ENCODE results near the gene PLA2G5.

DNA sequence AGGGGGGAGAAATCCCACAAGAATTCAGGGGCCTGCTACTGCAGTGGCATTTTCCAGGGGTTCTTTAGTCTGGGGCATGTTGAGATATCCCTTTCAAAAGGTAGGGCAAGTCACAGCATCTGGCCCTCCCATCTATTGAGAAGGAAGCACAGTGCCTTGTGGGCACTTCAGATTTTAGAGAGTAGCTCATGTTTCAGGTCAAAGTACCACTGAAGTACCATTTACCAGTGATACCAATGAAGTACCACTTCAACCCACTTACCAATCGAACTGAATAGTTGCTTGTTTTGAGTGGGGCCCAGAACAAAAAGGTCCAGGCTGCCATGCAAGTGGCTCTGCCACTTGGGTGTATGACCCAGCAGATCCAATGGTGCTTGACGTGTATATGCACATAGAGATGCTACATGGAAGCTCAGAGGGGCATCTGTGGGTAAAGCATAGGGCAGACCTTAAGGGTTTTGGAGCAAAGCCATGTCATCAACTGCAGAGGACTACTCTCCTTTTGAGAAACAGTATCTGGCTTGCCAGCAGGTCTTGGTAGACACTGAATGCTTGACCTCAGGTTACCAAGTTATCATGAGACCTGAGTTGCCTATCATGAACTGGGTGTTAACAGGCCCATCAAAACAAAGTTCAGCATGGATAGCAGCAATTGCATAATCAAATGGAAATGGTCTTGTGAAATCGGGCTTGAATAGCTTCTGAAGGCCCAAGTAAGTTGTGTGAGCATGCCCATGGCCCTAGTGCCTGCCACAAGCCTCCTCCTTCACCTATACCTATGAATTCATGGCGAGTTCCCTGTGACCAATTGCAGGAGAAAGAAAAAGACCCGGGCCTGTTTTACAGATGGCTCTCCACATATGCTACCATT, 25.8 kb downstream of the PLA2G5 start:
- TF ChIP-seq, protein P1, sequence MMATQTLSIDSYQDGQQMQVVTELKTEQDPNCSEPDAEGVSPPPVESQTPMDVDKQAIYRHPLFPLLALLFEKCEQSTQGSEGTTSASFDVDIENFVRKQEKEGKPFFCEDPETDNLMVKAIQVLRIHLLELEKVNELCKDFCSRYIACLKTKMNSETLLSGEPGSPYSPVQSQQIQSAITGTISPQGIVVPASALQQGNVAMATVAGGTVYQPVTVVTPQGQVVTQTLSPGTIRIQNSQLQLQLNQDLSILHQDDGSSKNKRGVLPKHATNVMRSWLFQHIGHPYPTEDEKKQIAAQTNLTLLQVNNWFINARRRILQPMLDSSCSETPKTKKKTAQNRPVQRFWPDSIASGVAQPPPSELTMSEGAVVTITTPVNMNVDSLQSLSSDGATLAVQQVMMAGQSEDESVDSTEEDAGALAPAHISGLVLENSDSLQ (IDR thresholded peaks at IDR 0.05) = no peak
- TF ChIP-seq CTCF (IDR thresholded peaks at IDR 0.05 in 2 of 3, conservative IDR thresholded peaks at IDR 0.05 in 1 of 3; ENCODE audit: insufficient read depth in 2 of 3, low read depth in 1 of 3, low read length in 3 of 3) (no peak), NR1H2 (CRISPR knock-in tag; IDR thresholded peaks at IDR 0.05) (no peak), GABPA (tag; conservative IDR thresholded peaks at IDR 0.05; ENCODE audit: low read depth) (no peak), HDGF (IDR thresholded peaks at IDR 0.05) (no peak), POLR2A (conservative IDR thresholded peaks at IDR 0.05) (no peak), MTF1 (CRISPR knock-in tag; IDR thresholded peaks at IDR 0.05; ENCODE audit: borderline replicate concordance) (no peak), RBM22 (IDR thresholded peaks at IDR 0.05; ENCODE audit: low read depth, low read length, poor library complexity, severe bottlenecking) (no peak), IFI16 (CRISPR knock-in tag; IDR thresholded peaks at IDR 0.05) (no peak)
- TF ChIP-seq, protein P2, sequence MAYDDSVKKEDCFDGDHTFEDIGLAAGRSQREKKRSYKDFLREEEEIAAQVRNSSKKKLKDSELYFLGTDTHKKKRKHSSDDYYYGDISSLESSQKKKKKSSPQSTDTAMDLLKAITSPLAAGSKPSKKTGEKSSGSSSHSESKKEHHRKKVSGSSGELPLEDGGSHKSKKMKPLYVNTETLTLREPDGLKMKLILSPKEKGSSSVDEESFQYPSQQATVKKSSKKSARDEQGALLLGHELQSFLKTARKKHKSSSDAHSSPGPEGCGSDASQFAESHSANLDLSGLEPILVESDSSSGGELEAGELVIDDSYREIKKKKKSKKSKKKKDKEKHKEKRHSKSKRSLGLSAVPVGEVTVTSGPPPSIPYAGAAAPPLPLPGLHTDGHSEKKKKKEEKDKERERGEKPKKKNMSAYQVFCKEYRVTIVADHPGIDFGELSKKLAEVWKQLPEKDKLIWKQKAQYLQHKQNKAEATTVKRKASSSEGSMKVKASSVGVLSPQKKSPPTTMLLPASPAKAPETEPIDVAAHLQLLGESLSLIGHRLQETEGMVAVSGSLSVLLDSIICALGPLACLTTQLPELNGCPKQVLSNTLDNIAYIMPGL (CRISPR knock-in tag; IDR thresholded peaks at IDR 0.05) = no peak
- TF ChIP-seq, protein P3, sequence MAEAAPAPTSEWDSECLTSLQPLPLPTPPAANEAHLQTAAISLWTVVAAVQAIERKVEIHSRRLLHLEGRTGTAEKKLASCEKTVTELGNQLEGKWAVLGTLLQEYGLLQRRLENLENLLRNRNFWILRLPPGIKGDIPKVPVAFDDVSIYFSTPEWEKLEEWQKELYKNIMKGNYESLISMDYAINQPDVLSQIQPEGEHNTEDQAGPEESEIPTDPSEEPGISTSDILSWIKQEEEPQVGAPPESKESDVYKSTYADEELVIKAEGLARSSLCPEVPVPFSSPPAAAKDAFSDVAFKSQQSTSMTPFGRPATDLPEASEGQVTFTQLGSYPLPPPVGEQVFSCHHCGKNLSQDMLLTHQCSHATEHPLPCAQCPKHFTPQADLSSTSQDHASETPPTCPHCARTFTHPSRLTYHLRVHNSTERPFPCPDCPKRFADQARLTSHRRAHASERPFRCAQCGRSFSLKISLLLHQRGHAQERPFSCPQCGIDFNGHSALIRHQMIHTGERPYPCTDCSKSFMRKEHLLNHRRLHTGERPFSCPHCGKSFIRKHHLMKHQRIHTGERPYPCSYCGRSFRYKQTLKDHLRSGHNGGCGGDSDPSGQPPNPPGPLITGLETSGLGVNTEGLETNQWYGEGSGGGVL (CRISPR knock-in tag; IDR thresholded peaks at IDR 0.05) = no peak
- TF ChIP-seq, protein P4, sequence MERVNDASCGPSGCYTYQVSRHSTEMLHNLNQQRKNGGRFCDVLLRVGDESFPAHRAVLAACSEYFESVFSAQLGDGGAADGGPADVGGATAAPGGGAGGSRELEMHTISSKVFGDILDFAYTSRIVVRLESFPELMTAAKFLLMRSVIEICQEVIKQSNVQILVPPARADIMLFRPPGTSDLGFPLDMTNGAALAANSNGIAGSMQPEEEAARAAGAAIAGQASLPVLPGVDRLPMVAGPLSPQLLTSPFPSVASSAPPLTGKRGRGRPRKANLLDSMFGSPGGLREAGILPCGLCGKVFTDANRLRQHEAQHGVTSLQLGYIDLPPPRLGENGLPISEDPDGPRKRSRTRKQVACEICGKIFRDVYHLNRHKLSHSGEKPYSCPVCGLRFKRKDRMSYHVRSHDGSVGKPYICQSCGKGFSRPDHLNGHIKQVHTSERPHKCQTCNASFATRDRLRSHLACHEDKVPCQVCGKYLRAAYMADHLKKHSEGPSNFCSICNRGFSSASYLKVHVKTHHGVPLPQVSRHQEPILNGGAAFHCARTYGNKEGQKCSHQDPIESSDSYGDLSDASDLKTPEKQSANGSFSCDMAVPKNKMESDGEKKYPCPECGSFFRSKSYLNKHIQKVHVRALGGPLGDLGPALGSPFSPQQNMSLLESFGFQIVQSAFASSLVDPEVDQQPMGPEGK (CRISPR knock-in tag; IDR thresholded peaks at IDR 0.05; ENCODE audit: borderline replicate concordance) = no peak

All from K562 (cell line).